Ishikawa (cell line): ENCODE measurements around the gene LEKR1.
A peak's percentile ranks its signal among the peaks of the same experiment; 100 is the strongest.

ENCODE experiments used
- CEBPB ChIP-seq: IDR thresholded peaks from 2 replicates; pipeline ENCODE4 v1.6.1; 2012
- CREB1 ChIP-seq: IDR thresholded peaks from 2 replicates; pipeline ENCODE4 v1.6.1; 2012; ENCODE audit warnings: low read depth
- EGR1 ChIP-seq: IDR thresholded peaks from 2 replicates; pipeline ENCODE4 v1.6.1; 2012
- EP300 ChIP-seq: IDR thresholded peaks from 2 replicates; pipeline ENCODE4 v1.6.1; 2012; ENCODE audit warnings: borderline replicate concordance
- FOXM1 ChIP-seq: IDR thresholded peaks from 2 replicates; pipeline ENCODE4 v1.6.1; 2012; ENCODE audit warnings: low read depth, borderline replicate concordance
- MAX ChIP-seq: IDR thresholded peaks from 2 replicates; pipeline ENCODE4 v1.6.1; 2012
- NFIC ChIP-seq: IDR thresholded peaks from 2 replicates; pipeline ENCODE4 v1.6.1; 2012
- RAD21 ChIP-seq: IDR thresholded peaks from 2 replicates; pipeline ENCODE4 v1.6.1; 2012; ENCODE audit warnings: low read depth
- REST ChIP-seq: IDR thresholded peaks from 2 replicates; pipeline ENCODE4 v1.6.1; 2012; ENCODE audit warnings: low read depth, mild to moderate bottlenecking
- TAF1 ChIP-seq: IDR thresholded peaks from 2 replicates; pipeline ENCODE4 v1.6.1; 2012; ENCODE audit warnings: low read depth, mild to moderate bottlenecking
- TCF12 ChIP-seq: IDR thresholded peaks from 2 replicates; pipeline ENCODE4 v1.6.1; 2012; ENCODE audit warnings: low read depth
- TEAD4 ChIP-seq: IDR thresholded peaks from 2 replicates; pipeline ENCODE4 v1.6.1; 2012
- USF1 ChIP-seq: IDR thresholded peaks from 2 replicates; pipeline ENCODE4 v1.6.1; 2012
- YY1 ChIP-seq: IDR thresholded peaks from 2 replicates; pipeline ENCODE4 v1.6.1; 2012; ENCODE audit warnings: low read depth
- ZBTB7A ChIP-seq: IDR thresholded peaks from 2 replicates; pipeline ENCODE4 v1.6.1; 2012; ENCODE audit warnings: low read depth

Gene LEKR1

GRCh38 chr3:156818890-156819289 lies 7.3 kb upstream of the LEKR1 start:
- TF ChIP-seq TCF12 (no peak), TAF1 (no peak)

- no peak for TF ChIP-seq CEBPB
- TF ChIP-seq YY1 = no peak
- TF ChIP-seq EGR1 = no peak
- no peak for TF ChIP-seq FOXM1
- no peak for TF ChIP-seq TAF1
- TF ChIP-seq EP300 = no peak
- no peak for TF ChIP-seq USF1
Measured at GRCh38 chr3:156819842-156820691, 6.1 kb upstream of the LEKR1 start.

- no peak for TF ChIP-seq CEBPB
- no peak for TF ChIP-seq ZBTB7A
- no peak for TF ChIP-seq FOXM1
- no peak for TF ChIP-seq RAD21
- TF ChIP-seq TAF1 = no peak
- TF ChIP-seq USF1 = no peak
- TF ChIP-seq REST = no peak
Measured at GRCh38 chr3:156820692-156821080, 5.5 kb upstream of the LEKR1 start.

GRCh38 chr3:156825795-156826143 lies 384 bp upstream of the LEKR1 start:
- TF ChIP-seq TCF12 = no peak
- no peak for TF ChIP-seq CREB1
- no peak for TF ChIP-seq FOXM1
- TF ChIP-seq EGR1 = no peak
- TF ChIP-seq REST = peak; percentile 13; the same call in 1 of the 2 replicates

- no peak for TF ChIP-seq TEAD4
- no peak for TF ChIP-seq RAD21
- TF ChIP-seq USF1 = no peak
- TF ChIP-seq ZBTB7A = no peak
- no peak for TF ChIP-seq EGR1
- TF ChIP-seq YY1 = no peak
- TF ChIP-seq EP300 = no peak
- TF ChIP-seq CREB1 = no peak; the same call in 1 of the 2 replicates
- TF ChIP-seq TCF12 = no peak
Measured at GRCh38 chr3:156826896-156827882, 1.0 kb downstream of the LEKR1 start.

- TF ChIP-seq TCF12 = no peak
- TF ChIP-seq TEAD4 = no peak
- TF ChIP-seq TAF1 = no peak
- TF ChIP-seq RAD21 = no peak
- TF ChIP-seq CREB1 = no peak
- TF ChIP-seq REST = no peak
- no peak for TF ChIP-seq CEBPB
- TF ChIP-seq EGR1 = no peak
- TF ChIP-seq YY1 = no peak
- TF ChIP-seq MAX = no peak
- TF ChIP-seq USF1 = no peak
- no peak for TF ChIP-seq ZBTB7A
- TF ChIP-seq EP300 = no peak
- no peak for TF ChIP-seq FOXM1
- no peak for TF ChIP-seq NFIC
Measured at GRCh38 chr3:156831006-156831405, 4.9 kb downstream of the LEKR1 start.
